Renal pelvis (tissue), 4 donors: ENCODE results near the gene MCEE. TPM values are rescaled to one million over a fixed set of nuclear protein-coding genes. Genes with fewer than 3 reads are reported as not detected.
A peak's percentile ranks its signal among the peaks of the same experiment; 100 is the strongest.
"Not testable (repeated sequence)": the region's sequence is repeated elsewhere in the genome, so short reads cannot be mapped to it uniquely, and the experiment has no call there.

Experiments used
- DNase-seq: peaks from one replicate; pipeline ENCODE4 v3.0.0-alpha.2; 2013
- polyA plus RNA-seq, 3 donors: library from polyadenylated mRNA; unstranded; fragments of 120-200 nt; gene quantifications; one replicate each; pipeline ENCODE4 v1.2.1, GENCODE V29; 2013; ENCODE audit not compliant: insufficient read length in 3 of 3

Gene MCEE
- polyA plus RNA-seq, 3 donors: 21.8 to 25.9 (median 22.6) TPM

DNA sequence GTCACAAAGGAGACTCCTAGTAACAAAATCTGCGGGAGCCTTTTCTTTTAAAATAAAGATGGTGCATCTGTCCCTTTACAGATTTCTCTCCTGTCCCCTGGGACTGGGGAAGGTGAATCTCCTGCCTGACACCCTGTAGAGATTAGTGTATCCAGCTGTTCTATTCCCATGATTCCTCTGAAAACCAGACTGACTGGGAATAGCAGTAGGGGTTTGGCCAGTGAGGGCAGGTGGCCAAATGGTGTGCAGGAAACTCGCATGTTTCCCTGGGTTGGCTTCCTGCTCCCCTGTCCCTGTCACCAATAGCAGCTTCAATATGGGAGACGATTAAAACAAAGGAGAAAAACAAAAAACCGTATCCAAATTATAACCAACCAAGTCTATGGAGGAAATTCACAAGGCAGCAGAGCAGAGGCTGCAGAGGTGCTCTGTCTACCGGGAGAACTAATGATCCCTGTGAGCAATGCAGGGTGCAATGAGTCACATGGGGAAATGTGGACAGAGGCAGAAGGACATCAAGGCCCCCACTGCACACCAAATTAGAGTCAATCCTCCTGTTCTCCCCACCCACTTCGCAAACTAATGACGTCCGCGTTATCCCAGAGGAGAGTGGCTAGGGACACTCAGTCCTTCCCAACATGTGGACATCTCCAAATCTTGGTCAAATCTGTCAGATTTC, 44.6 kb downstream of the MCEE start:
- not testable (repeated sequence) for DNase-seq

DNA sequence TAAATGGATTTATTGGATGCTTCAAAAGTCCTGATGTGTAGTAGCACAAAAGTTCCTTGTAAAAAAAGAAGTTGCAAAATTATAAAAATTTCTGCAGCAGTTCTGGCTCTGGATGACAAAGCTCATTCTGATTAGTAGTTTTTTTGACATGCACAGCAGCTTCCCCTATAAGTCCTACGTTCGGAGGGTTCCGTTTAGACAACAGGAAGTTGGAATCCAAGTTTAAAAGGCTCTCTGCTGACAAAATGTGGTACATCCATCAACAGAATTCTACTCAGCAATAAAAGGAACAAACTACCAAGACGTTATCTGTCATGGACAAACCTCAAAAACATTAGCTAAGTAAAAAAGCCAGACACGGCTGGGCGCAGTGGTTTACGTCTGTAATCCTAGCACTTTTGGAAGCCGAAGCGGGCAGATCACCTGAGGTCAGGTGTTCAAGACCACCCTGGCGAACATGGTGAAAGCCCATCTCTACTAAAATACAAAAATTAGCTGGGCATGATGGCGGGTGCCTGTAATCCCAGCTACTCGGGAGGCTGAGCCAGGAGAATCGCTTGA, 46.2 kb downstream of the MCEE start:
- not testable (repeated sequence) for DNase-seq

DNA sequence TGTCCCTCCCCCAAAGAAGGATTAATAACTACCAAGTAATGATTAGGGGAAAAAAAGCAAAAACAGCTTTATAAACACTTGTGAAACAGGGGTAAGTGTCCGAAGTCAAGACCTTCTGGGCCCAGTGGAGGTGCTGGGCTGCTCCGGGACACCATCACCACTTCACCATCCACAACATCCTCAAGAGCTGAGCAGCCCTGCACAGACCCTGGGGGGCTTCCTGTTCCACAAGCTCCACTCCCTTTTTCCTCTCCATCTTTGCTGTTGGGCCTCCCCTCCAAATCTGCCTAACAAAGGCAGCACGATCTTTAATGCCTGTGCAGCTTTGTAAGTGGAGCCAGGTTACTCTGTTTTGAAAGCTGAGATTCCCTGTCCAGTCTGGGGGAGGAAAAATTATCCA, 46.7 kb downstream of the MCEE start:
- not testable (repeated sequence) for DNase-seq

DNA sequence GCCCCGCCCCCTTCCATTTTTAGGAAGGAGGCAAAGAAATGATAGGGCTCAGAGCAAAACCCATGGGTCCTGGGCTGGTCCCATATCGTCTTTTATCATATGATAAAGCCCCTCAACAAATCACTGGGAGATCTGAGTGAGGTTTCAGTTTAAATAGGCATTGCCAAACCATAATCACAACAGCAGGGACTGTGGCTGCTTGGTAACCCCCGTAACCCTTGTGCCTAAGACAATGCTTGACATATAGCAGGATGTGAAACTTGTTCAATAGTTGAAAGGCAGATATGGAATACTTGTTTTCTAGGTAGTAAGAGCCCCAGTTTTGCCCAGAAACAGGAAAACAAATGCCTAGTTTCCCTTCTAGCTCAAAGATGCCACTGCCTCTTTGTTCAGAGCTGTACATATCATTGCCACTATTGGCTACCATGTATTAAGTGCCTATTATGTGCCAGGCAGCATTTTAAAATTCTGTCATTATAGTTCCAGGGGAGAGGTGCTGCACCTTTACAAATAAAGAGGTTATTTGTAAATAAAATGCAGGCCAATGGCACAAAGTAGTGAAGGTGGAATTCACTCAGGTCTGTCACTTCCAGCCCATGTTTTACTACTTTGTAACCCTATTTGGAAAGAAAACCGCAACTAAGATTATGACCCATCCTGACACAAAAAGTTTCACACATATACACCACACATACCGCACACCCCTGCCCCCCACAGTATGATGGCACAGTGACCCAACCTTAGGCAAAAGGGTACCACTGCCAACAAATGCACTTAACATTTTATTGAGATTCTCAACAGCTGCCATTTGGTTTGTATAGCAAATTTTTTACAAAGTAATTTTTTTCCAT, 47.4 kb downstream of the MCEE start:
- DNase-seq: no peak

DNA sequence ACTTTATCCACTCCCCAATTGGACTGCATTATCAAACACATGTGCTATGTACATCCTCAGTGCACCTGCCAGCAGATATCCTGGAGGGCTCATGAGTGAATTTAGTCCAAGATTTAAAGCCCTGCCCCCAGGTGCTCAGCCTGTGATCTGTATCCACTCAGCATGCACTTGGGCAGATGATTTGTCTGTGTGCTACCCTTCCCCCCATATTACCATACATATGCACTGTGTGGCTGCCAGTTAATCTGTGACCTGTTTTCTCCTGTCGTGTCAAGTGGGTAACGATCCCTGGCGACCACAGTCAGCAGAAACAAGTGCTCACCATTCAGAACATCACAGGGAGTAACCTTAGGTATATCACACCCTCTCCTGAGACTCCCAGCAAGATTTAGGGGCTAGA, 51.4 kb downstream of the MCEE start:
- DNase-seq: no peak

DNA sequence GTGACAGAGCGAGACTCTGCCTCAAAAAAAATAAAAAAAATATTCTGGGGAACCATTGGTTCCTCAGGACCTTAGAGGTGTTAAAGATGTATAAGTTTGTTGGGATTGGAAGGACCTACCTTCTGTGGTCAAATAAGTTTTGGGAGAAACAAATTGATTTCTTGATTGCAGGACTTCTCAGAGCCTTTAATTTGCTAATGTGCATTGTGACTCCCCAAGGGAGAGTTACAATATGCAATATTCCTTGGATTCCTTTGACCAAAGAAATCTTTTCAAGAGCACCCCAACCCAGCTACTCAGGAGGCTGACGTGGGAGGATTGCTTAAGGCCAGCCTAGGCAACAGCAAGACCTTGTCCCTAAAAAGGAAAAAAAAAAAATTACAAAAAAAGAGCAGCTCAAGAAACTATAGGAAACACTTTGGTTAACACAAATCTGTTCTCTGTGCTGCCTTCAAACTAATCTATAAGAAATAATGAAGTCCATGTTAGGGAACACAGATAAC, 55.1 kb downstream of the MCEE start:
- no peak for DNase-seq

DNA sequence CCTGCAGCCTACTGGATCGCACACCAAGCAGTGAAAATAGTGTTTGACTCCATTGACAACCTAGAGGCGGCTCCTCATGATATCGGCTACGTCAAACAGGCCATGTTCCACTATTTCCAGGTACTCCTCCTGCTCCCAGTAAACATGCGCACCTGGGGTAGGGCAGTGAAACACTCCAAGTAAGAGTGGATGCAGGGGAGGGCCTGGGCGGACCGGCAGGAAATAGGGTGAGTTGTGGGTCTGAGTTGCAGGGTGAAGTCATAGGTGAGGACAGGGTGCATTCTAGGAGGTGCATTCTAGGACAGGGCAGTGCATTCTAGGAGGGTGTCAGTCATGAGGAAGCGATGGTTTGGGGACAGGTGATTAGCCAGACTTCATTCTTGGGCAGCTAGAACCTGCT, 56.6 kb downstream of the MCEE start:
- DNase-seq: no peak

DNA sequence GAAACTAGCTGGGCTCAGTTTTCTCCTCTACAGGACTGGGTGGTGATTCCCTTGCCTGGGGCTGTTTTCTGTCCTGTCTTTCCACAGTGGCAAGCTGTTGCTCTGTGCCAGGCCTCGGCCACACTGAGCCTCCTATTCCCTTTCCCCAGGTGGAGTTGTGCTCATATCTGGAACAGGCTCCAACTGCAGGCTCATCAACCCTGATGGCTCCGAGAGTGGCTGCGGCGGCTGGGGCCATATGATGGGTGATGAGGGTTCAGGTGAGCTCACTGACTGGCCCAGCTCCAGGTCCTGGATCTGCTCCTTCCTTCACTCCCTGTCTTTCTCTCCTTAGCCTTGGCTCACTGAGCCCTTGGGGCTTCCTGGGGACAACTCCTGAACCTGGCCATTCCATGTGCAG, 57.5 kb downstream of the MCEE start:
- DNase-seq: no peak

DNA sequence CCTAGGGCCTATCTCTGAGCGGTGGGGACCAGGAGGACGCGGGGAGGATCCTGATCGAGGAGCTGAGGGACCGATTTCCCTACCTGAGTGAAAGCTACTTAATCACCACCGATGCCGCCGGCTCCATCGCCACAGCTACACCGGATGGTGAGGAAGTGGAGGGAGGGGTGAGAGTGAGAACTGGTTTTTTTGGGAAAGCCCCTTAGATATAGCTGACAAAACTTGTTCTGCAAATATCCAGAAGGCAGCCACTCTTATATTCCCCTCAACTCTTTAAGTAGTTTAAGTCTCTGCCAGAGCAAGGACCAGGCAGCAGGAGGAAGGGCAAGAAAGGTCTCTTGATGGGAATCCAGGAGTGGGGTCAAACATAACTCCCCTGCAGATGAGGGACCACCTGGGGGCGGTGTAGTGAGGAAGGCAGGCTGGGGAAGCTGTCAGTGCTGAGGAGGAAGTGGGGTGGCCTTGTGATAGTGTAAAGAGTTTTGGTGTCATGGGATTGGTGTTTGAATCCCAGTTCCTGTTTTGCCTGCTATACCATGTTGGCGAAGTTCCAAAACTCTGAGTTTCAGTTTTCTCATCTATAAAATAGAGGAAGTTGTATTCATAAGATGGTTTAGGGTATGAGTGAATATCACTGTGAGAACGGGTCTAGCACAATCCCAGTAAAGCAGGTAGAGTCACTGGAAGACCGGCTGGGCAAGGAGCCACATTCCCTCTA, 58.2 kb downstream of the MCEE start:
- no peak for DNase-seq

DNA sequence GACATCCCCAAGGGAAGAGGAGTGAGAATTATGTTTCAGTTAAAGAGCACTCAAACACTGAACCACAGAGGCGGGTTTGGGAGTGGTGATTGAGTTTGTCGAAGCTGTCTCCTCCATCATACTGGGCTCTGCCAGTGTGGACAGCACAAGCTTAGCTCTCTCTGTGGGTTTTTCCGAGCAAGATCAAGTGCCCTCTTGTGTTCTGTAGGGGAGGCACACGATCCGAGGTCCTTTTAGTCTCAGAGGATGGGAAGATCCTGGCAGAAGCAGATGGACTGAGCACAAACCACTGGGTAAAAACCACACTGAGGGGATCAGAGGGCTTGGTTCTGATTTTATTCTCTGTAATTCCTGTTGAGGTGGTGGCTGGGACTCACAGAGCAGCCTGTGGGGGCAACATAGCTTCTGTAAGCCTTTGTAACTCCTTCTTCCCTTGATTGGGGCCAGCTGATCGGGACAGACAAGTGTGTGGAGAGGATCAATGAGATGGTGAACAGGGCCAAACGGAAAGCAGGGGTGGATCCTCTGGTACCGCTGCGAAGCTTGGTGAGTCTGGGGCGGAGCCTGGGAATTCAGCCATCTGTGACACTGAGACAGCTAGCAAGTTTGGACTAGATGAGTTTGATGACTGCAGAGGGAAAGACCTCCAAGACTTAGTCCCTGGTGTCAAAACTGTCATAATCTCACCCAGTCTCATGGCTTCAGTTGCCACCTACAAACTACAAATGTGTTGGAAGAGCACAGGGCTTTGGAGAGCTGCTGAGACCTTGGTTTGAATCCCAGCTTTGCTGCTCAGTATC, 59.5 kb downstream of the MCEE start:
- no peak for DNase-seq

DNA sequence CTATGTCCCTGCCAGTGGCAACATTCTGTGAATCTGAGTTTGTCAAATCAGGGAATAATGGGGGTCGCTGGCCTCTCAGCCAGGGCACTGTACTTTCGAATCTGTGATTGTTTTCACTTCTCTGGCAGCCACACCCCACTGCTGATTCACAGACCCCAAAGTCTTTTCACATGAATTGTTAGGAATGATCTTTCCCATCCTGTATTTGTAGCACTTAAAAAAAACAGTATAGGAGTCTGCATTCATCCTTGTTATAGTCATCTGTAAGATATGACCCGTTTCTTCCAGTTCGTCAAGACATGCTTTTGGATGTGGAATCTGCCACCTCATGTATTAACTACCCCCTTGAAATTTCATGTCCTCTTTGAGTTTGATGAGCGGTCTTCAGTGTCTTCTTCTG, 60.7 kb downstream of the MCEE start:
- no peak for DNase-seq

DNA sequence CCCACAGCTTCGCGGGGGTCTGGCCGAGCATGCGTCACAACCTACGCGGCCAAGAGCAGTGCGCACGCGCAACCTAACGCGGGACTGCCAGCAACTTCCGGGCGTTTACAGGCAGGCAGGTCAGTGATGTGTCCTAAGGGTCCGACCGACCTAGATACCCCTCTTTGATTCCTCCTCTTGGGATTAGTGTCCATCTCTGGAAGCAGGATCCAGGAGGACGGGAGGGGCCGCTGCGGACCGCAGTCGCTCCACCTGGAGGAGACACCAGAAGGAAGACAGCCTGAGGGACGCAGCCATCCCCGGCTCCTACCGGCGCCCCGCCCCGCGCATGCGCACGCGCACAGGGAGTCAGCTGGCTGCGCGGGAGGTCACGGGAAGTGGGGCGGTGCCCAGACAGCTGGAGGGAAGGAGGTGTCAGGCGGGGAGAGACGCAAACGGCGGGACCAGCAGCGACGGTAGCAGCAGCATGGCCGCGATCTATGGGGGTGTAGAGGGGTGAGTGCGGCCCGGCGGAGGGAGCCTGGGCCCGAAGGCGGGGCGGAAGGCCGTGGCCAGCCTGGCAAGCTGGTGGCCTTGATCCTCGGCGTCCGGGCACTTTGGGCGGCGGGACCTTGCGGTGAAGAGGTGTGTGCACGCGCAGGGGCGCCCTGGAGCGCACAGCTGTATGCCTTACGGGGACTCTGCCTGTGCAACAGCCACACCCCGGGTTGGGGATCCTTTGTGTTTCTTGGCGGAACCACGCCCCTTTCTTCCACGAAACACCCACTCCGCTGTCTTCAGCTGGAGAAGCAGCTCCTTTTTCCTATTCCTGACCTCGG, 61.6 kb downstream of the MCEE start, which contains the start of gene NAGK:
Gene NAGK, plus strand, starts transcription at position 431 of the 818 bp plus-strand sequence. Its CDS starts 36 bp downstream, at position 467.
- peak; percentile 96 for DNase-seq

DNA sequence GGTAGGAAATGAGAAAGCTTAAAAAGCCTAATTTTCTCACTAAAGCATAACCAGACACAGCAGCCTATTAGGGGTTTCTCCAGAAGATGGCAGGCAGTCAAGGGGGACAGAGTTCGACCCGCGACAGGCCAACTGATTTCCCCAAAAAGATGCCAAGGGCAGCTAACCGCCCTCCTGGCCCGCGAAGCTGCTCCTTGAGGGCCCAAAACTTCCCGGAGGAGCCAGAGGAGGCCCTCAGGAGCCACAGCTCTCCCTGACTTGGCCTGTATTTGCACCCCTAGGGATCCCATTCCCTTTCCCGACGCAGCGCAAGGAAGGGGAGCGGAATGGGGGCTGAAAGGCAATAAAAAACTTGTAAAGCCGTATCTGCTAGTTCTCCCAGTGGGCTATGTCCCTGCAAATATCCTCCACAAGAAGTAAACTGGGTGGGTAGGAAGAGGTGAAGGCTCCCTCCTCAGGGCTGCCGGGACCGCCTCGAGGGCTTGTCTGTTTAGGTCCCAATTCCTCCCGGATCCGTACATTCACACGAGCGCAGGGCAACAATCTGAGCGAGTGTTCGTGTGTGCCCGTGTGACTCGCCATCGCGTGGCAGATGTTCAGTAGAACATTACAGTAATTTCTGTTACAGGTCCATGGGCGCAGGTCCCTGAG, 62.3 kb downstream of the MCEE start:
- no peak for DNase-seq

DNA sequence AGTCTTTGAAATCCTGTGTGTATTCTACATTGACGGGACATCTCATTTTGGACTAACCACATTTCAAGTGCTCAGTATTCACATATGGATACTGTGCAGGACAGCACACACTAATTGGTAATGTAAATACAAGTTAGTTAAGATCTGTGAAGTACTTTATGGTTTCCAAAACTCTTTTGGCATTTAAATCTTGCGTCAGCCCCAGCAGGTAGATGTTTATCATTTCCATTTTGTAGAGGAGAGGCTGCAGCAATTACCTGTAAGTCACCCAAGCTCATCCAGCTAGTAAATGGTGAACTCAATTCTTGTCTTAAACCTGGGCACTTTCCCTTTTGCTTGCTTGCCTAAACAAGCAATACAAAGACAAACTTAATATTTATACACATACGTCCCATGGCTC, 63.2 kb downstream of the MCEE start:
- DNase-seq: no peak

DNA sequence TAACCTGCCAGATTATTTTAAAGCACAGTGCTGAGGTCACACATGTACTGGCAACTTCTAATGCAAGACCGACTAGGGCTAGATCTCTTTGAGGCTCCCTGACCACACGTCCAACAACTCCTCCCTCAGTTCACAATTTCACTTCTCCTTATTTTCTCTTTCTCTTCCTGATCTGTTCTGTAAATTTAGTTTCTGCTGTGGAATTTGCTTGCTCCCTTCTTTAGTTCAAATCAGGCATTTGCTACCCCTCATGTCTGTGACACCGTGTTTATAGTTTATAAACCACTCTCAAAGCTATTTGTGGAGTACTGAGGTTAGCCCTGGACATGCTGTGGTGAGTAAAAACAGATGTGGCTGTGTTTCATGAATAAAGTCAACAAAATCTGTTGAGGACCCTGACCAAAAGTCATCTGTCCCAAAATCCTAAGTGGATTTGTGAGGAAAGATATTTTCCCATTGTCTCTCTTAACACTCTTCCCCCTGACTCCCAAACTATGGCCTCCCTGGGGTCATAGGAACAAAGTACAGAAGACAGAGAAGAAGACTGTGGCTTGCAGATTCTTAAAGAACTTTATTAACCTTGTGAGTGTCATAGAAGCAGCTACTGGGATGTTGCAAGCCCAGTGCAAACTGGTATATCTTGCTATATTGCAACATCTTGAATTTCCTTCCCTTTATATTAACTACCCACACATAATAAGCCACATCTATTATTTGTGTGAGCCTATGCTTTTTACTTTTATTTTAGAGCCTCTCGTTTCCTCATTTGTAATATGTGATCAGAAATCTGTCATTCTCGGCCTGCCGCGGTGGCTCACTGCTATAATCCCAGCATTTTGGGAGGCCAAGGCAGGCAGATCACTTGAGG, 65.0 kb downstream of the MCEE start:
- DNase-seq: peak; percentile 31

DNA sequence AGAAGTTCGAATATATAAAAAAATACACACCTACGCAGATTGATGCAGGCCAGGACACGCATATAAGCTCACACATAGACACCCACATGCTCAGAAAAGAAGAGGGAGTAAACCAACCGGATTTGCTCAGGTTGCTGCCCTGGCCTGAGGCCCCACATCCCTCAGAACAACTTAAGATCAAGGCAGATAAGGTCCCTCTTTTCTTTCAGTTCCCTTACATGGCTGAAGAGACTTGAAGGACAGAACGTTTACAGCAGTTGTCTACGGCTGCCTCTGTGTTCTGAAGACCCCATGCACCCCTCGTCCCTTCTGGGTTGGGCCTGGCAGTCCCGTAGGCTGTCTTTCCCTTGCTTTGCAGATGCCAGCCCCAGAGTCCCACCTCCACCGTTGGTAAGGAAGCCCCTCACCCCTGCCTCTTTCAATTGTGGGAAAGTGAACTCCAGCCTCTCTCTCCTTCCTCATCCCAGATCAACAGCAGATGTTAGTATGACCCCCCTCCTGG, 65.9 kb downstream of the MCEE start:
- no peak for DNase-seq

DNA sequence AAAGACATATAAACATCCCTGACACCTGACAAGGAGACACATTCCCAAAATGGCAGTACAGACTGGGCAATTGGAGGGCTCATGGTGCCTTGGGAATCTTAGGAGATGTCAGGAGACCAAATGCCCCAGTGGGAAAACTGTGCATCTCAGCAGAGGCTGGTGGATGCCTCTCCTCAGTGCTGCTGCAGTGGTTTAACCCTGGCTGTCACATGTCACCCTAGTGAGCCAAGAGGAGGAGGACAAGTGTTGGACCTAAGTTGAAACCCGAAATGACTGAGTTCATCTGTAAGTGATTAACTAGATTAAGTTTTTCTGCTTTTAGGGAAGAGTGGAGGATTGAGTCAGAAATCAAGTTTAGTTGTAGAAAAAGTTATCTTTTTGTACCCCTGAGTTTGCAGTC, 66.8 kb downstream of the MCEE start:
- DNase-seq: no peak

DNA sequence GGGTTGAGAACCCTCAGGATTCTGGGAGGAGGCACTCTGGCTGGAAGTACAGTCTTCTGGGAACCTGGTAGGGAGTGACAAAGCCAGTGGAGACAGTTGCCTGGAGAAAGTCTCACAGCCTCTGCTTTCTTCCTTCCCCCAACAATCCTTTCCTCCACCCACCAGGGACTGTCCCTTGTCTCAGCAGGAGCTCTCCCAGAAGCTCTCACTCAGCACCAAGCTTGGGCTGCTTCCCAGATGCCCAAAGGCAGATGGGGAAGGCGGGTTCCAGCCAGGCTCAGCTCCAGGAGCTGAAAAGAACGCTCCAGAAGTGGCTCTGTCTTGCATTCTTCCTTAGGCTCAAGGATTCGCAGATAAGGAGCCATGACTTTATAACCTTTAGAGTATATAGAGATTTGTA, 69.2 kb downstream of the MCEE start:
- DNase-seq: no peak

DNA sequence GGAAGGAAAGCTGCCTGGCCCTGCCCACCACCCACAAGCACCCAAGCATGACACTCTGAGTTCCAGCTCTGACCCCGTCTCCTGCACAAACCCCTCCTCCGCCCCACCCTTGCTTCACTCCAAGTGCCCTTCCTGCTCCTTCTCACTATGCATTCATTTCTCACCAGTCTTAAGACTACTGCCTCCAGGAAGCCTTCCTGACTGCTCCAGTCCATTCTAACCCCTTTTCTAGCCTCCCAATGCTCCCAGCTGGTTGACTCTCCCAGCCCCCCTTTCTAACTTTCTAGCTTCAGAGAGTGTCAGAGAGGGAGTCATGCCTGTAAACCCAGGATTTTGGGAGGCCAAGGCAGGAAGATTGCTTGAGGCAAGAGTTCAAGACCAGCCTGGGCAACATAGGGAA, 69.8 kb downstream of the MCEE start:
- DNase-seq: no peak
